ENCODE data around the gene SMIM3.

SMIM3 gene

GRCh38 chr5:150778517-150779396, at the start of gene SMIM3:
TSS of gene SMIM3 (plus strand) at chr5:150778757. CDS start at chr5:150795441, 16,684 bp downstream.
- Mint-ChIP-seq H3K4me1 (peaks cover 58% of the 10 kb centered on the region), H3K27me3 (ENCODE audit: low read depth, poor library complexity) (peaks cover 8% of the 10 kb centered on the region), H3K27ac (peak within 1 kb of the TSS; percentile 42), H3K4me3 (peak within 1 kb of the TSS; percentile 97), H3K36me3 (ENCODE audit: low read depth) (no peaks in the 10 kb centered on the region), H3K9me3 (no peaks in the 10 kb centered on the region)
- TF ChIP-seq CTCF (IDR thresholded peaks at IDR 0.05) = no peak
- peak; percentile 86 for DNase-seq

- no peak overlapping the region for H3K27ac Mint-ChIP-seq
- no peaks in the 10 kb centered on the region for H3K4me1 Mint-ChIP-seq
- no peaks in the 10 kb centered on the region for H3K9me3 Mint-ChIP-seq
- DNase-seq = no peak
- no peaks in the 10 kb centered on the region for H3K27me3 Mint-ChIP-seq (ENCODE audit: low read depth, poor library complexity)
- peaks cover 66% of the 10 kb centered on the region for H3K36me3 Mint-ChIP-seq (ENCODE audit: low read depth)
- H3K4me3 Mint-ChIP-seq = no peak overlapping the region
- no peak for TF ChIP-seq CTCF (IDR thresholded peaks at IDR 0.05)
Observed at GRCh38 chr5:150729859-150730258, 48.7 kb upstream of the SMIM3 start.

- Mint-ChIP-seq H3K36me3 (ENCODE audit: low read depth) (peaks cover 80% of the 10 kb centered on the region), H3K4me1 (no peaks in the 10 kb centered on the region), H3K27ac (no peak overlapping the region), H3K9me3 (peaks cover 15% of the 10 kb centered on the region), H3K4me3 (no peak overlapping the region), H3K27me3 (ENCODE audit: low read depth, poor library complexity) (no peaks in the 10 kb centered on the region)
- no peak for DNase-seq
- no peak for TF ChIP-seq CTCF (IDR thresholded peaks at IDR 0.05)
Observed at GRCh38 chr5:150731669-150732242, 46.8 kb upstream of the SMIM3 start.

- DNase-seq = no peak
- Mint-ChIP-seq H3K36me3 (ENCODE audit: low read depth) (peaks cover 92% of the 10 kb centered on the region), H3K4me1 (no peaks in the 10 kb centered on the region), H3K27ac (no peak overlapping the region), H3K27me3 (ENCODE audit: low read depth, poor library complexity) (no peaks in the 10 kb centered on the region), H3K4me3 (no peak overlapping the region), H3K9me3 (peaks cover 36% of the 10 kb centered on the region)
- no peak for TF ChIP-seq CTCF (IDR thresholded peaks at IDR 0.05)
Observed at GRCh38 chr5:150734579-150735384, 43.8 kb upstream of the SMIM3 start.

- Mint-ChIP-seq H3K9me3 (peaks cover 52% of the 10 kb centered on the region), H3K4me3 (no peak overlapping the region), H3K27me3 (ENCODE audit: low read depth, poor library complexity) (peaks cover under 1% of the 10 kb centered on the region), H3K27ac (no peak overlapping the region), H3K36me3 (ENCODE audit: low read depth) (peaks cover 95% of the 10 kb centered on the region), H3K4me1 (no peaks in the 10 kb centered on the region)
- DNase-seq = no peak
- no peak for TF ChIP-seq CTCF (IDR thresholded peaks at IDR 0.05)
Observed at GRCh38 chr5:150738862-150739261, 39.7 kb upstream of the SMIM3 start.
